ENCODE measurements around the gene SPDYE6.
A peak's percentile ranks its signal among the peaks of the same experiment; 100 is the strongest.
"Not testable (repeated sequence)": the region's sequence is repeated elsewhere in the genome, so short reads cannot be mapped to it uniquely, and the experiment has no call there.

Gene SPDYE6, protein sequence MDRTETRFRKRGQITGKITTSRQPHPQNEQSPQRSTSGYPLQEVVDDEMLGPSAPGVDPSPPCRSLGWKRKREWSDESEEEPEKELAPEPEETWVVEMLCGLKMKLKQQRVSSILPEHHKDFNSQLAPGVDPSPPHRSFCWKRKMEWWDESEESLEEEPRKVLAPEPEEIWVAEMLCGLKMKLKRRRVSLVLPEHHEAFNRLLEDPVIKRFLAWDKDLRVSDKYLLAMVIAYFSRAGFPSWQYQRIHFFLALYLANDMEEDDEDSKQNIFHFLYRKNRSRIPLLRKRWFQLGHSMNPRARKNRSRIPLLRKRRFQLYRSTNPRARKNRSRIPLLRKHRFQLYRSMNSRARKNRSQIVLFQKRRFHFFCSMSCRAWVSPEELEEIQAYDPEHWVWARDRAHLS

GRCh38 chr7:102356344-102356743 is at the start of gene SPDYE6:
TSS of gene SPDYE6 (minus strand) at chr7:102356444. CDS start at chr7:102356023, 421 bp downstream.
- H3K27ac ChIP-seq, result not testable (repeated sequence)

GRCh38 chr7:102404862-102405188 is 48.6 kb upstream of the SPDYE6 start:
- H3K27ac ChIP-seq, result not testable (repeated sequence)
- TF ChIP-seq CTCF (IDR thresholded peaks at IDR 0.05), result peak; percentile 65

- H3K27ac ChIP-seq, result no peak overlapping the region
- TF ChIP-seq CTCF (IDR thresholded peaks at IDR 0.05) (peak; percentile 86), ZFX (IDR thresholded peaks at IDR 0.05; ENCODE audit: borderline replicate concordance) (no peak)
Measured at GRCh38 chr7:102404005-102404861, 48.0 kb upstream of the SPDYE6 start.

DNA sequence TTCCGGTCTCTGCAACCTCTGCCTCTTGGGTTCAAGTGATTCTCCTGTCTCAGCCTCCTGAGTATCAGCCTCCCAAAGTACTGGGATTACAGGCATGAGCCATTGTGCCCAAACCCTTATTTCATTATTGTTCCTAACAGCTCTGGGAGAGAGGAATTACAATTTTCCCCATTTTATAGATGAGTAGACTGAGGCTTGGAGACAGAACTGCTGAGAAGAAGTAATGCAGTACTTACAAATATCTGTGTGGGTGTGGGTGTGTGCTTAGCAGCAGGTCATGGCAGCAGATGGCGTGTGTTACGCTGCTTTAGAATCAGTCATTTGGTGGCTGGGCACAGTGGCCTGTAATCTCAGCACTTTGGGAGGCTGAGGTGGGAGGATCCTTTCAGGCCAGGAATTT is 47.3 kb upstream of the SPDYE6 start:
- TF ChIP-seq ZFX (IDR thresholded peaks at IDR 0.05; ENCODE audit: borderline replicate concordance) (no peak), CTCF (IDR thresholded peaks at IDR 0.05) (no peak)
- H3K27ac ChIP-seq, result no peak overlapping the region

- TF ChIP-seq ZFX (IDR thresholded peaks at IDR 0.05; ENCODE audit: borderline replicate concordance) (no peak), CTCF (IDR thresholded peaks at IDR 0.05) (no peak)
- no peak overlapping the region for H3K27ac ChIP-seq
Measured at GRCh38 chr7:102400360-102400759, 44.1 kb upstream of the SPDYE6 start.

GRCh38 chr7:102398543-102398942 is 42.3 kb upstream of the SPDYE6 start:
- no peak overlapping the region for H3K27ac ChIP-seq
- no peak for TF ChIP-seq CTCF (IDR thresholded peaks at IDR 0.05)

- peak overlapping the region; percentile 88 for H3K27ac ChIP-seq
Measured at GRCh38 chr7:102396710-102397019, 40.4 kb upstream of the SPDYE6 start.

More at GRCh38 chr7:102396710-102397019, 40.4 kb upstream of the SPDYE6 start:
- TF ChIP-seq ZFX (IDR thresholded peaks at IDR 0.05; ENCODE audit: borderline replicate concordance) (no peak), CTCF (IDR thresholded peaks at IDR 0.05) (no peak)

Data from 22Rv1 (cell line).